Measurements from ENCODE around the gene DNAJA4. TPM values are rescaled to one million over a fixed set of nuclear protein-coding genes. Genes with fewer than 3 reads are reported as not detected.

The DNAJA4 gene
- total and polyA plus RNA-seq, 9 of the 15 experiments (the other 6 are each of a cell fraction or from before 2014, with no cell fraction given) = 0.11 to 1.0 (median 0.16) TPM; not detected in 4

DNA sequence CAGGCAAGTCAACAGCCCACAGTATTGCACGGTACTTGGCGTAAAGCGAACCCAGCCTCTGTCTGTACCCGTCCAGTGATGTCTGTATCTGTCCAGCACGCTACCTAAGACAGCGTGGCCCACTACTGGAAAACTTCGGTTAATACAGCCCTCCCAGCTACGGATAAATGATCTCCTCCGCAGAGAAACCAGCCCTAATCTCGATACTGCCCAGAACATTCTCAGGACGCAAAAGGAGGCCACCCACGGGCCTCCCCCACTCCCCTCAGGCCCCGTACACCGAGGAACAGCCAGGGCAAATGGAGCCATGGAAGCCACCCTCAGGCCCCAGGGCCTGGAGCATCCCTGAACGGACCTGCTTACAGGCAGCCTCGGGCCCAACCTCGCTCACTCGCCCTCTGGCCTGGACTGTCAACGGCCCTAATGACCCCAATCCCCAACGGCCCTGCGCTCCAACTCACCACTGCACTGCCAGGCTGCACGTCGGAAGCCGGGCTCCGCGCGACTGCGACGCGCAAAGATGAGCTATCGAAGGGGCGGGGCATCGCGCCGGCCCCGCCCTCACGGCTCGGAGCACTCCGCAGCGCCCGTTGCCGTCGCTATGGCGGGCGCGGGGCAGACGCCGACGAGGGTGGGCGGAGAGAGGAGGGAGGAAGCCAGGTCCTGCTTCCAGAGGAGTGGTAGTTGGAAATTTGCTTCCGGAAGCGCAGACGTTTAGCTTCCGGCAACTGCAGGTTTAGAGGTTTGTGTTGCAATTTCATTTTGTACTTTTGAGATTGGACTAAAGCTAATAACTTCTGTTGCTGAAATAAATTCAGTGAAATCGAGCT is 35.0 kb downstream of the DNAJA4 start, which contains the start of gene SKIC8 (continued):
- TF ChIP-seq SIN3A (IDR thresholded peaks at IDR 0.05; ENCODE audit: borderline replicate concordance in 2 of 2, control insufficient read depth in 1 of 2, low read depth in 2 of 2, low read length in 2 of 2) (peak; percentile 86 to 96), EWSR1 (IDR thresholded peaks at IDR 0.05; ENCODE audit: borderline replicate concordance, low read depth, partially characterized antibody) (no peak), NR3C1 (CRISPR knock-in tag; IDR thresholded peaks at IDR 0.05) (0 out of 2 replicates have a peak, but pooled peaks have one; percentile 48), BDP1 (IDR thresholded peaks at IDR 0.05; ENCODE audit: insufficient read depth, insufficient read length) (no peak), RAD21 (CRISPR knock-in tag; conservative IDR thresholded peaks at IDR 0.05 in 1 of 2, IDR thresholded peaks at IDR 0.05 in 1 of 2) (no peak), ZNF717 (CRISPR knock-in tag; IDR thresholded peaks at IDR 0.05) (no peak), ZNF354B (CRISPR knock-in tag; IDR thresholded peaks at IDR 0.05) (no peak), HSF4 (CRISPR knock-in tag; IDR thresholded peaks at IDR 0.05; ENCODE audit: borderline replicate concordance) (no peak), C11orf30 (IDR thresholded peaks at IDR 0.05; ENCODE audit: low read depth) (peak; percentile 95), HCFC1 (IDR thresholded peaks at IDR 0.05; ENCODE audit: low read depth, low read length) (peak; percentile 77), ELF1 (tag; IDR thresholded peaks at IDR 0.05) (peak; percentile 92), RHOXF2B (CRISPR knock-in tag; conservative IDR thresholded peaks at IDR 0.05) (no peak), TCFL5 (CRISPR knock-in tag; conservative IDR thresholded peaks at IDR 0.05) (no peak), NRF1 (conservative IDR thresholded peaks at IDR 0.05 in 1 of 2, IDR thresholded peaks at IDR 0.05 in 1 of 2) (peak; percentile 76 to 81), GTF2F1 (IDR thresholded peaks at IDR 0.05; ENCODE audit: low read depth, low read length) (no peak), STAT5A (IDR thresholded peaks at IDR 0.05; ENCODE audit: borderline replicate concordance, low read length) (no peak; the same call in 1 of the 2 replicates), MEF2D (tag; conservative IDR thresholded peaks at IDR 0.05; ENCODE audit: low read depth) (no peak), ZZZ3 (IDR thresholded peaks at IDR 0.05) (no peak)
- TF ChIP-seq, protein P1, sequence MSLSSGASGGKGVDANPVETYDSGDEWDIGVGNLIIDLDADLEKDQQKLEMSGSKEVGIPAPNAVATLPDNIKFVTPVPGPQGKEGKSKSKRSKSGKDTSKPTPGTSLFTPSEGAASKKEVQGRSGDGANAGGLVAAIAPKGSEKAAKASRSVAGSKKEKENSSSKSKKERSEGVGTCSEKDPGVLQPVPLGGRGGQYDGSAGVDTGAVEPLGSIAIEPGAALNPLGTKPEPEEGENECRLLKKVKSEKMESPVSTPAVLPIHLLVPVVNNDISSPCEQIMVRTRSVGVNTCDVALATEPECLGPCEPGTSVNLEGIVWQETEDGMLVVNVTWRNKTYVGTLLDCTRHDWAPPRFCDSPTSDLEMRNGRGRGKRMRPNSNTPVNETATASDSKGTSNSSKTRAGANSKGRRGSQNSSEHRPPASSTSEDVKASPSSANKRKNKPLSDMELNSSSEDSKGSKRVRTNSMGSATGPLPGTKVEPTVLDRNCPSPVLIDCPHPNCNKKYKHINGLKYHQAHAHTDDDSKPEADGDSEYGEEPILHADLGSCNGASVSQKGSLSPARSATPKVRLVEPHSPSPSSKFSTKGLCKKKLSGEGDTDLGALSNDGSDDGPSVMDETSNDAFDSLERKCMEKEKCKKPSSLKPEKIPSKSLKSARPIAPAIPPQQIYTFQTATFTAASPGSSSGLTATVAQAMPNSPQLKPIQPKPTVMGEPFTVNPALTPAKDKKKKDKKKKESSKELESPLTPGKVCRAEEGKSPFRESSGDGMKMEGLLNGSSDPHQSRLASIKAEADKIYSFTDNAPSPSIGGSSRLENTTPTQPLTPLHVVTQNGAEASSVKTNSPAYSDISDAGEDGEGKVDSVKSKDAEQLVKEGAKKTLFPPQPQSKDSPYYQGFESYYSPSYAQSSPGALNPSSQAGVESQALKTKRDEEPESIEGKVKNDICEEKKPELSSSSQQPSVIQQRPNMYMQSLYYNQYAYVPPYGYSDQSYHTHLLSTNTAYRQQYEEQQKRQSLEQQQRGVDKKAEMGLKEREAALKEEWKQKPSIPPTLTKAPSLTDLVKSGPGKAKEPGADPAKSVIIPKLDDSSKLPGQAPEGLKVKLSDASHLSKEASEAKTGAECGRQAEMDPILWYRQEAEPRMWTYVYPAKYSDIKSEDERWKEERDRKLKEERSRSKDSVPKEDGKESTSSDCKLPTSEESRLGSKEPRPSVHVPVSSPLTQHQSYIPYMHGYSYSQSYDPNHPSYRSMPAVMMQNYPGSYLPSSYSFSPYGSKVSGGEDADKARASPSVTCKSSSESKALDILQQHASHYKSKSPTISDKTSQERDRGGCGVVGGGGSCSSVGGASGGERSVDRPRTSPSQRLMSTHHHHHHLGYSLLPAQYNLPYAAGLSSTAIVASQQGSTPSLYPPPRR (CRISPR knock-in tag; IDR thresholded peaks at IDR 0.05; ENCODE audit: borderline replicate concordance) = no peak
- TF ChIP-seq, protein P2, sequence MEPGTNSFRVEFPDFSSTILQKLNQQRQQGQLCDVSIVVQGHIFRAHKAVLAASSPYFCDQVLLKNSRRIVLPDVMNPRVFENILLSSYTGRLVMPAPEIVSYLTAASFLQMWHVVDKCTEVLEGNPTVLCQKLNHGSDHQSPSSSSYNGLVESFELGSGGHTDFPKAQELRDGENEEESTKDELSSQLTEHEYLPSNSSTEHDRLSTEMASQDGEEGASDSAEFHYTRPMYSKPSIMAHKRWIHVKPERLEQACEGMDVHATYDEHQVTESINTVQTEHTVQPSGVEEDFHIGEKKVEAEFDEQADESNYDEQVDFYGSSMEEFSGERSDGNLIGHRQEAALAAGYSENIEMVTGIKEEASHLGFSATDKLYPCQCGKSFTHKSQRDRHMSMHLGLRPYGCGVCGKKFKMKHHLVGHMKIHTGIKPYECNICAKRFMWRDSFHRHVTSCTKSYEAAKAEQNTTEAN (CRISPR knock-in tag; IDR thresholded peaks at IDR 0.05) = no peak
- TF ChIP-seq, protein P3, sequence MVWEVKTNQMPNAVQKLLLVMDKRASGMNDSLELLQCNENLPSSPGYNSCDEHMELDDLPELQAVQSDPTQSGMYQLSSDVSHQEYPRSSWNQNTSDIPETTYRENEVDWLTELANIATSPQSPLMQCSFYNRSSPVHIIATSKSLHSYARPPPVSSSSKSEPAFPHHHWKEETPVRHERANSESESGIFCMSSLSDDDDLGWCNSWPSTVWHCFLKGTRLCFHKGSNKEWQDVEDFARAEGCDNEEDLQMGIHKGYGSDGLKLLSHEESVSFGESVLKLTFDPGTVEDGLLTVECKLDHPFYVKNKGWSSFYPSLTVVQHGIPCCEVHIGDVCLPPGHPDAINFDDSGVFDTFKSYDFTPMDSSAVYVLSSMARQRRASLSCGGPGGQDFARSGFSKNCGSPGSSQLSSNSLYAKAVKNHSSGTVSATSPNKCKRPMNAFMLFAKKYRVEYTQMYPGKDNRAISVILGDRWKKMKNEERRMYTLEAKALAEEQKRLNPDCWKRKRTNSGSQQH (CRISPR knock-in tag; IDR thresholded peaks at IDR 0.05) = no peak

All from K562 (cell line).